GM13976 (cell line): ENCODE measurements around the gene CENPT.

Source experiments
- DNase-seq: peaks from one replicate; pipeline ENCODE4 v3.0.0; 2012; ENCODE audit warnings: low spot score
- CTCF ChIP-seq: IDR thresholded peaks from 2 replicates; pipeline ENCODE4 v1.5.1; 2012; ENCODE audit warnings: borderline replicate concordance, mild to moderate bottlenecking; ENCODE audit not compliant: insufficient read depth; ENCODE audit errors: extremely low read depth, missing control alignments, control extremely low read depth
- in situ Hi-C: fragments of 300-500 bp; cut with MboI; formaldehyde crosslinking; loops from one replicate; pipeline ENCODE4 v1.12.0; 2022; ENCODE audit warnings: low sequenced_read_pairs, mixed read lengths, inconsistent platforms; ENCODE audit not compliant: unreplicated experiment

Gene CENPT

GRCh38 chr16:67779256-67780014 is 68.1 kb downstream of the CENPT start:
- DNase-seq = no peak
- in situ Hi-C loops = no loop called here
- TF ChIP-seq CTCF = no peak
